Thoracic aorta (tissue), 2 donors: Measurements from ENCODE around the gene C11orf86. TPM values are rescaled to one million over a fixed set of nuclear protein-coding genes. Genes with fewer than 3 reads are reported as not detected.
"Not testable (repeated sequence)": the region's sequence is repeated elsewhere in the genome, so short reads cannot be mapped to it uniquely, and the experiment has no call there.

Experiments used
- ATAC-seq: fragments of 150-250 bp; one replicate; pipeline ENCODE4 v1.8.0; 2017; ENCODE audit warnings: low read depth; ENCODE audit not compliant: insufficient number of reproducible peaks, low FRiP score
- DNase-seq: peaks from one replicate; pipeline ENCODE4 v3.0.0-alpha.2; 2020; ENCODE audit warnings: low spot score
- H3K27ac ChIP-seq, 2 donors: fragments of 200-600 bp; sonication (generic); 1 replicate in 1 of 2; 2 replicates in 1 of 2; pipeline ENCODE4 v1.5.1; 2016; ENCODE audit warnings: mild to moderate bottlenecking in 2 of 2, moderate library complexity in 2 of 2
- H3K27me3 ChIP-seq: fragments of 200-600 bp; sonication (generic); replicated peaks from 2 replicates; pipeline ENCODE4 v1.6.0; 2016; ENCODE audit warnings: mild to moderate bottlenecking; ENCODE audit not compliant: insufficient read depth
- H3K36me3 ChIP-seq: fragments of 200-600 bp; sonication (generic); one replicate; pipeline ENCODE4 v1.5.1; 2016
- H3K4me1 ChIP-seq, 2 donors: fragments of 200-600 bp; sonication (generic); 1 replicate in 1 of 2; 2 replicates in 1 of 2; pipeline versions ENCODE4 v1.5.1 to v1.6.0; 2016; ENCODE audit warnings: low read depth in 2 of 2, mild to moderate bottlenecking in 1 of 2; ENCODE audit not compliant: control insufficient read depth in 1 of 2
- H3K4me3 ChIP-seq: fragments of 200-600 bp; sonication (generic); 2 replicates; pipeline ENCODE4 v1.5.1; 2016; ENCODE audit warnings: mild to moderate bottlenecking
- H3K9me3 ChIP-seq: fragments of 200-600 bp; sonication (generic); 2 replicates; pipeline ENCODE4 v1.5.1; 2016
- total RNA-seq, 2 donors: library from RNA; depleted of rRNA; stranded (reverse); fragments of >200 nt; gene quantifications; one replicate each; pipeline versions ENCODE4 v1.1.0 to v1.2.3, GENCODE V29; 2016
- TF ChIP-seq, protein P1 (sequence below): fragments of 200-600 bp; sonication (generic); IDR thresholded peaks from one replicate; pipeline ENCODE4 v1.5.1; 2019; ENCODE audit warnings: antibody characterized with exemption

Gene C11orf86
- total RNA-seq, 2 donors from 2014 or later: not detected

GRCh38 chr11:66986178-66986545 is 11.1 kb downstream of the C11orf86 start:
- H3K27me3 ChIP-seq: no peaks in the 10 kb centered on the region
- ATAC-seq (no peak), DNase-seq (no peak)
- no peak overlapping the region for H3K4me3 ChIP-seq
- TF ChIP-seq, protein P1, sequence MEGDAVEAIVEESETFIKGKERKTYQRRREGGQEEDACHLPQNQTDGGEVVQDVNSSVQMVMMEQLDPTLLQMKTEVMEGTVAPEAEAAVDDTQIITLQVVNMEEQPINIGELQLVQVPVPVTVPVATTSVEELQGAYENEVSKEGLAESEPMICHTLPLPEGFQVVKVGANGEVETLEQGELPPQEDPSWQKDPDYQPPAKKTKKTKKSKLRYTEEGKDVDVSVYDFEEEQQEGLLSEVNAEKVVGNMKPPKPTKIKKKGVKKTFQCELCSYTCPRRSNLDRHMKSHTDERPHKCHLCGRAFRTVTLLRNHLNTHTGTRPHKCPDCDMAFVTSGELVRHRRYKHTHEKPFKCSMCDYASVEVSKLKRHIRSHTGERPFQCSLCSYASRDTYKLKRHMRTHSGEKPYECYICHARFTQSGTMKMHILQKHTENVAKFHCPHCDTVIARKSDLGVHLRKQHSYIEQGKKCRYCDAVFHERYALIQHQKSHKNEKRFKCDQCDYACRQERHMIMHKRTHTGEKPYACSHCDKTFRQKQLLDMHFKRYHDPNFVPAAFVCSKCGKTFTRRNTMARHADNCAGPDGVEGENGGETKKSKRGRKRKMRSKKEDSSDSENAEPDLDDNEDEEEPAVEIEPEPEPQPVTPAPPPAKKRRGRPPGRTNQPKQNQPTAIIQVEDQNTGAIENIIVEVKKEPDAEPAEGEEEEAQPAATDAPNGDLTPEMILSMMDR: no peak
- H3K27ac ChIP-seq: peak overlapping the region in 1 of 2 donors; percentile 2
- H3K4me1 ChIP-seq: peaks cover 11 to 32% of the 10 kb centered on the region in 2 donors
- H3K9me3 ChIP-seq: no peaks in the 10 kb centered on the region
- H3K36me3 ChIP-seq: no peaks in the 10 kb centered on the region

DNA sequence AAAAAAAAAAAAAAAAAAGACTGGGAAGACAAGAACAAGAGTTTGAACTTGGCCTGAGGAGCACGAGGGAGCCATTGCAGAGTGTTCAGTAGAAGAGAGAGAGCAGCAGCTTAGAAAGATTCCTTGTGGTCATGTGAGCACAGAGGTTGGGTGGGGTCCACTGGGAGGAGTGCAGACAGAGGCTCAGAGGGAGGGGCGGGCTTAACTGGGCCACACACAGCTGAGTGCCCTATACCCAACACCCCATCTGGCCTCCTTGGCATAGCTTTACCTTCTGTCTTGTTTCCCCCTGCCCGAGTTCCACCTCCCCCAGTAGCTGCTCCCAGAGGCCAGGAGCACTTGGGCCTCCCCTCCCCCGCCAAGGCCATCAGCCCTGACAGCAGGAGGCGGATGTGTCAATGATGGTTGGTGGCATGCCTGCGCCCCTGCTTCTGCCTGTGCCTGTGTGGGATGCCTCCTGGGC is 12.1 kb downstream of the C11orf86 start:
- no peak overlapping the region for H3K4me3 ChIP-seq
- no peaks in the 10 kb centered on the region for H3K27me3 ChIP-seq
- no peaks in the 10 kb centered on the region for H3K9me3 ChIP-seq
- H3K36me3 ChIP-seq: no peaks in the 10 kb centered on the region
- DNase-seq (no peak), ATAC-seq (no peak)
- no peak overlapping the region for H3K27ac ChIP-seq
- TF ChIP-seq, protein P1: no peak
- peaks cover 8 to 22% of the 10 kb centered on the region in 2 donors for H3K4me1 ChIP-seq

DNA sequence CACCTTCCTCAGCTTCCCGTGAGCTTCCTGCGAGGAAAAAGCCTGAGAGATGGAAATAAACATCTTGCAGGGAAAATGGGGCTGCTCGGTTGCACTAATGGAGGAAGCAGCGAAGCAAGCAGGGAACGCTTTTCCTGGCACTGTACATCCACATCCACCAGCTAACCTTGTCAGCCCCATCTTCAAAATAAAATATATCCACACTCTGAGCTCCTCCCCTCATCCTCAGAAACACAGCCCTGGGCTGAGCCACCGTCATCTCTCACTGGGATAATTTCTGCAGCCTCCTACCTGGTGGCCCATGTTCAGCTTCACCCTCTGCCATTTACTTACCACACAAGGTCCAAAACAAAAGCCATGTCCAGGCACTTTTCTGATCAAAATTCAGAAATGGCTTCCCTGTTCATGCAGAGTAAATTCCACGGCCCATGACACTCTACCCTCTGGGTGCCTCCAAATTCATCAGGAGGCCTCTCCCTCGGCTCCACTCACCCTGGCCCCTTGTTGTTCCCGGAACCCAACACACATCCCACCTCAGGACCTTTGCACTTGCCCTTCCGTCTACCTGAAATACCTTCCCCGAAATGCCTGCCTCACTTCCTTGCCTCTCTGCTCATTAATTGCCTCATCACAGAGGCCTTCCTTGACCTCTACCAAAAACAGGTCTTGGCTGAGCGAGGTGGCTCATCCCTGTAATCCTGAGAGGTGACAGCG is 13.0 kb downstream of the C11orf86 start:
- no peak for DNase-seq
- ATAC-seq: no peak
- TF ChIP-seq, protein P1: no peak
- H3K4me3 ChIP-seq: no peak overlapping the region
- no peaks in the 10 kb centered on the region for H3K27me3 ChIP-seq
- no peak overlapping the region for H3K27ac ChIP-seq
- H3K4me1 ChIP-seq: peaks cover 8 to 20% of the 10 kb centered on the region in 2 donors
- no peaks in the 10 kb centered on the region for H3K9me3 ChIP-seq
- no peaks in the 10 kb centered on the region for H3K36me3 ChIP-seq

DNA sequence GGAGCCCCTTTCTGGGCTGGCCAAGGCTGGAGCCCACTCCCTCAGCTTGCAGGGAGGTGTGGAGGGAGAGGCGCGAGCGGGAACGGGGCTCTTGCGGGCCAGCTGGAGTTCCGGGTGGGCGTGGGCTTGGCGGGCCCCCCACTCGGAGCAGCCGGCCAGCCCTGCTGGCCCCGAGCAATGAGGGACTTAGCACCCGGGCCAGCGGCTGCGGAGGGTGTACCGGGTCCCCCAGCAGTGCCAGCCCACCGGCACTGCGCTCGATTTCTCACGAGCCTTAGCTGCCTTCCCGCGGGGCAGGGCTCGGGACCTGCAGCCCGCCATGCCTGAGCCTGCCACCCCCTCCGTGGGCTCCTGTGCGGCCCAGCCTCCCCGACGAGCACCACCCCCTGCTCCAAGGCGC is 13.6 kb downstream of the C11orf86 start:
- DNase-seq, H3K9me3 ChIP-seq, H3K36me3 ChIP-seq, H3K4me3 ChIP-seq, ATAC-seq, H3K27me3 ChIP-seq, H3K27ac ChIP-seq: not testable (repeated sequence)
- peaks cover 8 to 20% of the 10 kb centered on the region in 2 donors for H3K4me1 ChIP-seq

DNA sequence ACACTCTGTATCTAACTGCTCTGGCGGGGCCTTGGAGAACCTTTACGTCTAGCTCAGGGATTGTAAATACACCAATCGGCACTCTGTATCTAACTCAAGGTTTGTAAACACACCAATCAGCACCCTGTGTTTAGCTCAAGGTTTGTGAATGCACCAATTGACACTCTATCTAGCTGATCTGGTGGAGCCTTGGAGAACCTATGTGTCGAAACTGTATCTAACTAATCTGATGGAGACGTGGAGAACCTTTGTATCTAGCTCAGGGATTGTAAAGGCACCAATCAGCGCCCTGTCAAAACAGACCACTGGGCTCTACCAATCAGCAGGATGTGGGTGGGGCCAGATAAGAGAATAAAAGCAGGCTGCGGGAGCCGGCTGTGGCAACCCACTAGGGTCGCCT is 14.3 kb downstream of the C11orf86 start:
- not testable (repeated sequence) for H3K9me3 ChIP-seq, H3K27me3 ChIP-seq, H3K4me3 ChIP-seq, DNase-seq, H3K27ac ChIP-seq, H3K36me3 ChIP-seq, ATAC-seq
- H3K4me1 ChIP-seq: peaks cover 8 to 20% of the 10 kb centered on the region in 2 donors

GRCh38 chr11:66992041-66992440 is 16.9 kb downstream of the C11orf86 start:
- no peak overlapping the region for H3K4me3 ChIP-seq
- H3K27ac ChIP-seq: no peak overlapping the region
- DNase-seq (no peak), ATAC-seq (no peak)
- no peaks in the 10 kb centered on the region for H3K36me3 ChIP-seq
- H3K27me3 ChIP-seq: no peaks in the 10 kb centered on the region
- H3K9me3 ChIP-seq: no peaks in the 10 kb centered on the region
- TF ChIP-seq, protein P1: no peak
- peaks cover 0 to 5% of the 10 kb centered on the region in 2 donors for H3K4me1 ChIP-seq
